Pancreas (tissue), 10 donors: ENCODE data around the gene ZNF608. TPM values are rescaled to one million over a fixed set of nuclear protein-coding genes. Genes with fewer than 3 reads are reported as not detected.

Source experiments
- ATAC-seq, 4 donors: fragments of 200-7000 bp; cut with Tn5 transposase; one replicate each; pipeline versions ENCODE4 v1.8.0 to v1.9.1; 2020; ENCODE audit warnings: mild to moderate bottlenecking in 4 of 4, moderate library complexity in 4 of 4
- DNase-seq, 6 donors: peaks; one replicate each; pipeline ENCODE4 v3.0.0-alpha.2; 2020
- FAIRE-seq: peaks from 2 replicates; lab custom pipeline; 2012; peaks lifted over from hg19 to GRCh38; lab: Jason Lieb, UNC
- H3K27ac ChIP-seq, 4 donors: fragments of 200-600 bp; sonication (generic); 1 replicate in 3 of 4; 2 replicates in 1 of 4; pipeline versions ENCODE4 v1.5.0 to v1.8.0; 2020
- H3K27me3 ChIP-seq, 4 donors: fragments of 200-600 bp; one replicate each; pipeline ENCODE4 v1.8.0; 2021
- H3K36me3 ChIP-seq, 3 donors: fragments of 200-600 bp; sonication (generic) in 1 of 3; one replicate each; pipeline versions ENCODE4 v1.5.0 to v1.8.0; 2020 to 2021
- H3K4me1 ChIP-seq, 3 donors: fragments of 200-600 bp; one replicate each; pipeline ENCODE4 v1.8.0; 2021
- H3K4me3 ChIP-seq, 4 donors: fragments of 200-600 bp; sonication (generic) in 2 of 4; one replicate each; pipeline versions ENCODE4 v1.5.0 to v1.8.0; 2020 to 2021
- H3K9me3 ChIP-seq, 4 donors: fragments of 200-600 bp; one replicate each; pipeline ENCODE4 v1.8.0; 2021
- WGBS, 2 donors: extraction: QIAGEN DNeasy Blood & Tissue Kit; methylation state at CpG; one replicate each; pipeline ENCODE4 v1.1.7; 2013; 5-methylcytosine and 5-hydroxymethylcytosine counted together
- intact Hi-C, 3 donors: fragments of 100-400 bp; cut with DNase I; formaldehyde crosslinking; loops; one replicate each; pipeline versions ENCODE4 v1.11.1 to v1.14.2; 2022
- polyA plus RNA-seq, 2 donors: library from polyadenylated mRNA; stranded (reverse); fragments of 200-250 nt; gene quantifications; one replicate each; pipeline ENCODE4 v1.2.3, GENCODE V29; 2013
- total RNA-seq, 6 donors: library from RNA; stranded (reverse); fragmentation: NEBNext Ultra II Directional in 4 of 6; extraction: Animal tissue kit (Norgen Biotek cat#: 25700) in 4 of 6; gene quantifications; one replicate each; pipeline versions ENCODE4 v1.2.1 to v1.2.4, GENCODE V29; 2021 to 2023
- TF ChIP-seq, protein P1 (sequence below), 4 donors: fragments of 200-600 bp; sonication (generic) in 3 of 4; IDR thresholded peaks; one replicate each; pipeline versions ENCODE4 v1.5.0 to v1.8.0; 2021; ENCODE audit warnings: antibody characterized with exemption in 4 of 4
- donor health status: healthy with polysubstance abuse.
- donor health status: DM: no; HTN: no; CAD: no; lungs with moderate emphysema.
- donor health status: DM: no; HTN: no; CAD: no.
- donor health status: control.
- donor health status: control.
- donor health status: Bipolar disorder and iron deficiency.
- donor health status: DM: yes; HTN: yes; CAD: no.
- donor health status: DM: no; HTN: no; CAD: no.
- donor health status: DM: no; HTN: no; CAD: no.
- donor health status: DM: yes; HTN: yes; CAD: no.

Gene ZNF608
- total and polyA plus RNA-seq, 8 donors: 9.3 to 21.6 (median 12.3) TPM

DNA sequence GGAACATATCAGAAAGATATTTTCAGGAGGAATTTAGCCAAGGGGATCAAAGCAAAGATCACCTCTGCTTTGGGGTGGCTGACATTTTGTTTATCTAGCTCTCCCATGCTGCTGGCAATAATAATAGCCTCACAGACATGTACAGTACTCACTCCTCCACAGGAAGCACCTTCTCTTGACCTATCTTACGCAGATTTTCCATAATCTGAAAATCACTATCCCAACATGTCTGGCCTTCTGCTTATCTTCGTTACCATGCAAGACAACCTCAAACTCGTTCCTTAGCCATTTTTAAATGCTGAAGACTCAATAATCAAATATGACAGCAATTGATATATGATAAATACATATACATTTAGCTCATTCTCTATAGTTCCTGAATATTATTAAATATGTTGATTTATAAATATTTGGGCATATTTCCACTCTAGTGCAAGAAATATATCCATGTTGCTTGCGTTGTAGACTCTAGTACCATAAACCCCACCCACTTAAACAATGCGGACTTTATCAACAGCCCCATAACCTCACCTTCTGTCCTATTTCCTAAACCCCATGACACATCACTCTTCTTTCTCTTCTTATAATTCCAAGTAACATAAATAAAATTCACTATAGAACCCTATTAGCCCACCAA, 18.0 kb downstream of the ZNF608 start:
- Histone ChIP-seq H3K36me3 (no peaks in the 10 kb centered on the region), H3K4me3 (no peak overlapping the region), H3K4me1 (peaks cover 9 to 23% (median 10%) of the 10 kb centered on the region in 3 donors), H3K9me3 (no peaks in the 10 kb centered on the region), H3K27me3 (no peaks in the 10 kb centered on the region), H3K27ac (no peak overlapping the region)
- intact Hi-C loops: no loop called here
- FAIRE-seq (no peak), DNase-seq (no peak), ATAC-seq (no peak)
- WGBS, 2 donors: 88 to 89% methylated on average over 5 of the region's 5 CpGs
- TF ChIP-seq, protein P1, sequence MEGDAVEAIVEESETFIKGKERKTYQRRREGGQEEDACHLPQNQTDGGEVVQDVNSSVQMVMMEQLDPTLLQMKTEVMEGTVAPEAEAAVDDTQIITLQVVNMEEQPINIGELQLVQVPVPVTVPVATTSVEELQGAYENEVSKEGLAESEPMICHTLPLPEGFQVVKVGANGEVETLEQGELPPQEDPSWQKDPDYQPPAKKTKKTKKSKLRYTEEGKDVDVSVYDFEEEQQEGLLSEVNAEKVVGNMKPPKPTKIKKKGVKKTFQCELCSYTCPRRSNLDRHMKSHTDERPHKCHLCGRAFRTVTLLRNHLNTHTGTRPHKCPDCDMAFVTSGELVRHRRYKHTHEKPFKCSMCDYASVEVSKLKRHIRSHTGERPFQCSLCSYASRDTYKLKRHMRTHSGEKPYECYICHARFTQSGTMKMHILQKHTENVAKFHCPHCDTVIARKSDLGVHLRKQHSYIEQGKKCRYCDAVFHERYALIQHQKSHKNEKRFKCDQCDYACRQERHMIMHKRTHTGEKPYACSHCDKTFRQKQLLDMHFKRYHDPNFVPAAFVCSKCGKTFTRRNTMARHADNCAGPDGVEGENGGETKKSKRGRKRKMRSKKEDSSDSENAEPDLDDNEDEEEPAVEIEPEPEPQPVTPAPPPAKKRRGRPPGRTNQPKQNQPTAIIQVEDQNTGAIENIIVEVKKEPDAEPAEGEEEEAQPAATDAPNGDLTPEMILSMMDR (IDR thresholded peaks at IDR 0.05): no peak

DNA sequence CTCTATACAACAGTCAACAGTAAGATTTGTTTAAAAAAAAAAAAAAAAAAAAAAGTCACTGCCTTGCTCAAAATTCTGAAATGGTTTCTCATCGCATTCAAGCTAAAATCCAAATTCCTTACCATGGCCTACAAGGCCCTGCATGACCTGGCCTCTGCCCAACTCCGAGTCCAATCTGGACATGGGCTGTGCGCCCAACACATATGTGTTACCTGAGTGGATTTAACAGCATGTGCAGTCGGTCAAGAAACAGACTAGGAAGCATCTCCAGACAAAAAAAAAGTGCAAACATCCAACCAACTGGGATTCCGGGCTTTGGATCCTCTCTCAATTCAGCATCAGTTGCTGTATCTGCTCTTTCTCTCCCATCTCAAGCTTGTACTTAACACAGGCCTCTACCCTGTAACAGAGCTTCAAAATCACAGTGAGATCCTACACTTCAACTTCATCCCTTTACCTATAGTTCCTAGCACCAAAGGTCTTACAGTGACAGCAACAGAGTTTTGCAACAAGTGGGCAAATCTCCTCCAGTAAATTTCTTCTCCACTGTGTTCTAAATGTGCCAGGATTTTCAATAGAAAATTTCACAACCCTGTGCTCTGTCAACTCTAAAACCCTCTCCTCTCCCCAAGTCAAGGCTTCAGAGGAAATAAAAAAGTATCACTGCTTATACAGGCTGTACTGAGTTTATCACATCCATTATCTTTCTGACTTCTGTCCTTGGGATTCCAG, 19.6 kb downstream of the ZNF608 start:
- DNase-seq: no peak
- intact Hi-C loops: no loop called here
- Histone ChIP-seq H3K4me1 (peaks cover 1 to 15% (median 6%) of the 10 kb centered on the region in 3 donors), H3K27ac (no peak overlapping the region), H3K36me3 (no peaks in the 10 kb centered on the region), H3K27me3 (no peaks in the 10 kb centered on the region), H3K4me3 (no peak overlapping the region), H3K9me3 (no peaks in the 10 kb centered on the region)
- FAIRE-seq: no peak
- TF ChIP-seq, protein P1 (IDR thresholded peaks at IDR 0.05): no peak
- WGBS, 2 donors: 92 to 93% methylated on average over 5 of the region's 5 CpGs
- ATAC-seq: no peak

GRCh38 chr5:124725622-124726258, 20.7 kb downstream of the ZNF608 start:
- Histone ChIP-seq H3K36me3 (no peaks in the 10 kb centered on the region), H3K4me3 (no peak overlapping the region), H3K4me1 (peaks cover 3 to 18% (median 6%) of the 10 kb centered on the region in 3 donors), H3K27me3 (no peaks in the 10 kb centered on the region), H3K27ac (no peak overlapping the region), H3K9me3 (no peaks in the 10 kb centered on the region)
- WGBS, 2 donors: 59 to 63% methylated on average over 4 of the region's 4 CpGs
- intact Hi-C loops: no loop called here
- FAIRE-seq (no peak), ATAC-seq (peak in 1 of 4 donors; percentile 5), DNase-seq (no peak)
- TF ChIP-seq, protein P1 (IDR thresholded peaks at IDR 0.05): no peak

- WGBS, 2 donors: 63 to 65% methylated on average over 4 of the region's 4 CpGs
- TF ChIP-seq, protein P1 (IDR thresholded peaks at IDR 0.05): no peak
- DNase-seq: no peak
- H3K4me3 ChIP-seq: no peak overlapping the region
- no peaks in the 10 kb centered on the region for H3K36me3 ChIP-seq
- intact Hi-C loops: no loop called here
- peaks cover 3 to 20% (median 13%) of the 10 kb centered on the region in 3 donors for H3K4me1 ChIP-seq
- ATAC-seq: no peak
- no peak for FAIRE-seq
- H3K9me3 ChIP-seq: no peaks in the 10 kb centered on the region
- H3K27ac ChIP-seq: no peak overlapping the region
- no peaks in the 10 kb centered on the region for H3K27me3 ChIP-seq
Observed at GRCh38 chr5:124725040-124725434, 21.4 kb downstream of the ZNF608 start.
